Measurements from ENCODE around the gene BRD1. TPM values are rescaled to one million over a fixed set of nuclear protein-coding genes. Genes with fewer than 3 reads are reported as not detected.

The BRD1 gene
- total and polyA plus RNA-seq, 2 experiments from 2014 or later, result 12.3 to 33.8 TPM

DNA sequence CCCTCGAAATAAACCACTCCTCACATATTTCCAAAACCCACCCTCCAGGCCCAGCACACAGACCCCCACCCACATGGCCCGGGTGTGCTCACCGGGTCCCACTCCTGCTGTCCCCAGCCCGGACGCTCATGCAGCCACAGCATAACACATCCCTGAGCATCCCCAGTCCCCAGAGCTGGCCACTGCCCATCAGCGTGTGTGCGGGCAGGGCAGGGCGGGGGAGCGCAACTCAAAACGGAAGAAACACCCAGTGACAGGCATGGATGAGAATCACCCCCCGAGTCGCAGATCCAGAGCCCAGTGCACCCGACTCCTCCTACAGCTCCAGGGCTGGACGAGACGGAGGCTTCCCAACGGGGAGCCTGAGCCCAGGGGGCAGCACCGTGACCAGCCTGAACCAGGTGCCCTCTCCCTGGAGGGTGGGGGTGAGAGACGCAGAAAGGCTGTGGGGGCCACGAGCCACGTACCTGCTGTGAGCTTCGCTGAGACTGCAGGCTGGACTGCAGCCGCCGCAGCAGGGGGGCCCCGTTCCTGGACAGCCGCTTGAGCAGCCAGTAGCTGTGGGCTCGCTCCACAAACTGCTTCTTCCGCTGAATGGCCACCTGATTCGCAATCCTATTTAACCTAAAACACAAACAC lies 23.8 kb downstream of the BRD1 start:
- no peaks in the 10 kb centered on the region; the same call in 2 of the 3 replicates for H3K9me3 Mint-ChIP-seq
- Histone ChIP-seq H3F3A (replicated peaks; ENCODE audit: low read depth) (0 out of 2 replicates have a peak, but pooled peaks cover 3% of the 10 kb centered on the region), H3K27ac (ENCODE audit: low read depth) (no peak overlapping the region), H3K9me2 (ENCODE audit: insufficient read depth) (no peaks in the 10 kb centered on the region), H3K4me1 (ENCODE audit: insufficient read depth) (no peaks in the 10 kb centered on the region), H3K27me3 (ENCODE audit: insufficient read depth) (no peaks in the 10 kb centered on the region), H3K4me2 (no peak overlapping the region), H2AFZ (no peak overlapping the region), H3K4me3 (no peak overlapping the region), H4K20me1 (replicated peaks; ENCODE audit: insufficient read depth) (peaks cover 43% of the 10 kb centered on the region; the same call in 1 of the 2 replicates), H3K36me3 (ENCODE audit: insufficient read depth) (no peaks in the 10 kb centered on the region), H3K79me2 (replicated peaks; ENCODE audit: insufficient read depth) (peaks cover 93% of the 10 kb centered on the region)
- H3K27me3 Mint-ChIP-seq (ENCODE audit: insufficient read depth, low read depth, poor library complexity), result peaks cover 9% of the 10 kb centered on the region
- no peak for DNase-seq (ENCODE audit: low spot score)
- H3K36me3 Mint-ChIP-seq (ENCODE audit: low read depth), result peaks cover 36% of the 10 kb centered on the region
- no peaks in the 10 kb centered on the region; the same call in 2 of the 3 replicates for H3K4me1 Mint-ChIP-seq
- no peak overlapping the region for H3K4me3 Mint-ChIP-seq
- ATAC-seq, result no peak
- no peak overlapping the region for H3K27ac Mint-ChIP-seq
- no peak for TF ChIP-seq ZNF331 (CRISPR knock-in tag; IDR thresholded peaks at IDR 0.05; ENCODE audit: low read depth)
- TF ChIP-seq, protein P1, sequence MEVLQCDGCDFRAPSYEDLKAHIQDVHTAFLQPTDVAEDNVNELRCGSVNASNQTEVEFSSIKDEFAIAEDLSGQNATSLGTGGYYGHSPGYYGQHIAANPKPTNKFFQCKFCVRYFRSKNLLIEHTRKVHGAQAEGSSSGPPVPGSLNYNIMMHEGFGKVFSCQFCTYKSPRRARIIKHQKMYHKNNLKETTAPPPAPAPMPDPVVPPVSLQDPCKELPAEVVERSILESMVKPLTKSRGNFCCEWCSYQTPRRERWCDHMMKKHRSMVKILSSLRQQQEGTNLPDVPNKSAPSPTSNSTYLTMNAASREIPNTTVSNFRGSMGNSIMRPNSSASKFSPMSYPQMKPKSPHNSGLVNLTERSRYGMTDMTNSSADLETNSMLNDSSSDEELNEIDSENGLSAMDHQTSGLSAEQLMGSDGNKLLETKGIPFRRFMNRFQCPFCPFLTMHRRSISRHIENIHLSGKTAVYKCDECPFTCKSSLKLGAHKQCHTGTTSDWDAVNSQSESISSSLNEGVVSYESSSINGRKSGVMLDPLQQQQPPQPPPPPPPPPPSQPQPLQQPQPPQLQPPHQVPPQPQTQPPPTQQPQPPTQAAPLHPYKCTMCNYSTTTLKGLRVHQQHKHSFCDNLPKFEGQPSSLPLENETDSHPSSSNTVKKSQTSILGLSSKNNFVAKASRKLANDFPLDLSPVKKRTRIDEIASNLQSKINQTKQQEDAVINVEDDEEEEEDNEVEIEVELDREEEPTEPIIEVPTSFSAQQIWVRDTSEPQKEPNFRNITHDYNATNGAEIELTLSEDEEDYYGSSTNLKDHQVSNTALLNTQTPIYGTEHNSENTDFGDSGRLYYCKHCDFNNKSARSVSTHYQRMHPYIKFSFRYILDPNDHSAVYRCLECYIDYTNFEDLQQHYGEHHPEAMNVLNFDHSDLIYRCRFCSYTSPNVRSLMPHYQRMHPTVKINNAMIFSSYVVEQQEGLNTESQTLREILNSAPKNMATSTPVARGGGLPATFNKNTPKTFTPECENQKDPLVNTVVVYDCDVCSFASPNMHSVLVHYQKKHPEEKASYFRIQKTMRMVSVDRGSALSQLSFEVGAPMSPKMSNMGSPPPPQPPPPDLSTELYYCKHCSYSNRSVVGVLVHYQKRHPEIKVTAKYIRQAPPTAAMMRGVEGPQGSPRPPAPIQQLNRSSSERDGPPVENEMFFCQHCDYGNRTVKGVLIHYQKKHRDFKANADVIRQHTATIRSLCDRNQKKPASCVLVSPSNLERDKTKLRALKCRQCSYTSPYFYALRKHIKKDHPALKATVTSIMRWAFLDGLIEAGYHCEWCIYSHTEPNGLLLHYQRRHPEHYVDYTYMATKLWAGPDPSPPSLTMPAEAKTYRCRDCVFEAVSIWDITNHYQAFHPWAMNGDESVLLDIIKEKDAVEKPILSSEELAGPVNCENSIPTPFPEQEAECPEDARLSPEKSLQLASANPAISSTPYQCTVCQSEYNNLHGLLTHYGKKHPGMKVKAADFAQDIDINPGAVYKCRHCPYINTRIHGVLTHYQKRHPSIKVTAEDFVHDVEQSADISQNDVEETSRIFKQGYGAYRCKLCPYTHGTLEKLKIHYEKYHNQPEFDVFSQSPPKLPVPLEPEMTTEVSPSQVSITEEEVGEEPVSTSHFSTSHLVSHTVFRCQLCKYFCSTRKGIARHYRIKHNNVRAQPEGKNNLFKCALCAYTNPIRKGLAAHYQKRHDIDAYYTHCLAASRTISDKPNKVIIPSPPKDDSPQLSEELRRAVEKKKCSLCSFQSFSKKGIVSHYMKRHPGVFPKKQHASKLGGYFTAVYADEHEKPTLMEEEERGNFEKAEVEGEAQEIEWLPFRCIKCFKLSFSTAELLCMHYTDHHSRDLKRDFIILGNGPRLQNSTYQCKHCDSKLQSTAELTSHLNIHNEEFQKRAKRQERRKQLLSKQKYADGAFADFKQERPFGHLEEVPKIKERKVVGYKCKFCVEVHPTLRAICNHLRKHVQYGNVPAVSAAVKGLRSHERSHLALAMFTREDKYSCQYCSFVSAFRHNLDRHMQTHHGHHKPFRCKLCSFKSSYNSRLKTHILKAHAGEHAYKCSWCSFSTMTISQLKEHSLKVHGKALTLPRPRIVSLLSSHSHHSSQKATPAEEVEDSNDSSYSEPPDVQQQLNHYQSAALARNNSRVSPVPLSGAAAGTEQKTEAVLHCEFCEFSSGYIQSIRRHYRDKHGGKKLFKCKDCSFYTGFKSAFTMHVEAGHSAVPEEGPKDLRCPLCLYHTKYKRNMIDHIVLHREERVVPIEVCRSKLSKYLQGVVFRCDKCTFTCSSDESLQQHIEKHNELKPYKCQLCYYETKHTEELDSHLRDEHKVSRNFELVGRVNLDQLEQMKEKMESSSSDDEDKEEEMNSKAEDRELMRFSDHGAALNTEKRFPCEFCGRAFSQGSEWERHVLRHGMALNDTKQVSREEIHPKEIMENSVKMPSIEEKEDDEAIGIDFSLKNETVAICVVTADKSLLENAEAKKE (CRISPR knock-in tag; IDR thresholded peaks at IDR 0.05), result no peak
- no peak for TF ChIP-seq EZH2phosphoT487 (IDR thresholded peaks at IDR 0.05; ENCODE audit: unreplicated experiment)
- TF ChIP-seq, protein P2, sequence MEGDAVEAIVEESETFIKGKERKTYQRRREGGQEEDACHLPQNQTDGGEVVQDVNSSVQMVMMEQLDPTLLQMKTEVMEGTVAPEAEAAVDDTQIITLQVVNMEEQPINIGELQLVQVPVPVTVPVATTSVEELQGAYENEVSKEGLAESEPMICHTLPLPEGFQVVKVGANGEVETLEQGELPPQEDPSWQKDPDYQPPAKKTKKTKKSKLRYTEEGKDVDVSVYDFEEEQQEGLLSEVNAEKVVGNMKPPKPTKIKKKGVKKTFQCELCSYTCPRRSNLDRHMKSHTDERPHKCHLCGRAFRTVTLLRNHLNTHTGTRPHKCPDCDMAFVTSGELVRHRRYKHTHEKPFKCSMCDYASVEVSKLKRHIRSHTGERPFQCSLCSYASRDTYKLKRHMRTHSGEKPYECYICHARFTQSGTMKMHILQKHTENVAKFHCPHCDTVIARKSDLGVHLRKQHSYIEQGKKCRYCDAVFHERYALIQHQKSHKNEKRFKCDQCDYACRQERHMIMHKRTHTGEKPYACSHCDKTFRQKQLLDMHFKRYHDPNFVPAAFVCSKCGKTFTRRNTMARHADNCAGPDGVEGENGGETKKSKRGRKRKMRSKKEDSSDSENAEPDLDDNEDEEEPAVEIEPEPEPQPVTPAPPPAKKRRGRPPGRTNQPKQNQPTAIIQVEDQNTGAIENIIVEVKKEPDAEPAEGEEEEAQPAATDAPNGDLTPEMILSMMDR (conservative IDR thresholded peaks at IDR 0.05; ENCODE audit: low read depth in 2 of 2), result no peak
- TF ChIP-seq, protein P3, sequence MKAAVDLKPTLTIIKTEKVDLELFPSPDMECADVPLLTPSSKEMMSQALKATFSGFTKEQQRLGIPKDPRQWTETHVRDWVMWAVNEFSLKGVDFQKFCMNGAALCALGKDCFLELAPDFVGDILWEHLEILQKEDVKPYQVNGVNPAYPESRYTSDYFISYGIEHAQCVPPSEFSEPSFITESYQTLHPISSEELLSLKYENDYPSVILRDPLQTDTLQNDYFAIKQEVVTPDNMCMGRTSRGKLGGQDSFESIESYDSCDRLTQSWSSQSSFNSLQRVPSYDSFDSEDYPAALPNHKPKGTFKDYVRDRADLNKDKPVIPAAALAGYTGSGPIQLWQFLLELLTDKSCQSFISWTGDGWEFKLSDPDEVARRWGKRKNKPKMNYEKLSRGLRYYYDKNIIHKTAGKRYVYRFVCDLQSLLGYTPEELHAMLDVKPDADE (IDR thresholded peaks at IDR 0.05), result no peak
- no peak for TF ChIP-seq POLR2AphosphoS5 (IDR thresholded peaks at IDR 0.05; ENCODE audit: low read depth)
- no peak for TF ChIP-seq JUNB (IDR thresholded peaks at IDR 0.05; ENCODE audit: unreplicated experiment)
- TF ChIP-seq, protein P4, sequence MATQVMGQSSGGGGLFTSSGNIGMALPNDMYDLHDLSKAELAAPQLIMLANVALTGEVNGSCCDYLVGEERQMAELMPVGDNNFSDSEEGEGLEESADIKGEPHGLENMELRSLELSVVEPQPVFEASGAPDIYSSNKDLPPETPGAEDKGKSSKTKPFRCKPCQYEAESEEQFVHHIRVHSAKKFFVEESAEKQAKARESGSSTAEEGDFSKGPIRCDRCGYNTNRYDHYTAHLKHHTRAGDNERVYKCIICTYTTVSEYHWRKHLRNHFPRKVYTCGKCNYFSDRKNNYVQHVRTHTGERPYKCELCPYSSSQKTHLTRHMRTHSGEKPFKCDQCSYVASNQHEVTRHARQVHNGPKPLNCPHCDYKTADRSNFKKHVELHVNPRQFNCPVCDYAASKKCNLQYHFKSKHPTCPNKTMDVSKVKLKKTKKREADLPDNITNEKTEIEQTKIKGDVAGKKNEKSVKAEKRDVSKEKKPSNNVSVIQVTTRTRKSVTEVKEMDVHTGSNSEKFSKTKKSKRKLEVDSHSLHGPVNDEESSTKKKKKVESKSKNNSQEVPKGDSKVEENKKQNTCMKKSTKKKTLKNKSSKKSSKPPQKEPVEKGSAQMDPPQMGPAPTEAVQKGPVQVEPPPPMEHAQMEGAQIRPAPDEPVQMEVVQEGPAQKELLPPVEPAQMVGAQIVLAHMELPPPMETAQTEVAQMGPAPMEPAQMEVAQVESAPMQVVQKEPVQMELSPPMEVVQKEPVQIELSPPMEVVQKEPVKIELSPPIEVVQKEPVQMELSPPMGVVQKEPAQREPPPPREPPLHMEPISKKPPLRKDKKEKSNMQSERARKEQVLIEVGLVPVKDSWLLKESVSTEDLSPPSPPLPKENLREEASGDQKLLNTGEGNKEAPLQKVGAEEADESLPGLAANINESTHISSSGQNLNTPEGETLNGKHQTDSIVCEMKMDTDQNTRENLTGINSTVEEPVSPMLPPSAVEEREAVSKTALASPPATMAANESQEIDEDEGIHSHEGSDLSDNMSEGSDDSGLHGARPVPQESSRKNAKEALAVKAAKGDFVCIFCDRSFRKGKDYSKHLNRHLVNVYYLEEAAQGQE (IDR thresholded peaks at IDR 0.05; ENCODE audit: unreplicated experiment), result no peak

All from GM23338 (cell line).